Measurements from ENCODE around the gene TRAPPC3. TPM values are rescaled to one million over a fixed set of nuclear protein-coding genes. Genes with fewer than 3 reads are reported as not detected.
"Not testable (repeated sequence)": the region's sequence is repeated elsewhere in the genome, so short reads cannot be mapped to it uniquely, and the experiment has no call there.

TRAPPC3 gene
- total RNA-seq, 1 experiment from 2014 or later: 64.6 TPM

DNA sequence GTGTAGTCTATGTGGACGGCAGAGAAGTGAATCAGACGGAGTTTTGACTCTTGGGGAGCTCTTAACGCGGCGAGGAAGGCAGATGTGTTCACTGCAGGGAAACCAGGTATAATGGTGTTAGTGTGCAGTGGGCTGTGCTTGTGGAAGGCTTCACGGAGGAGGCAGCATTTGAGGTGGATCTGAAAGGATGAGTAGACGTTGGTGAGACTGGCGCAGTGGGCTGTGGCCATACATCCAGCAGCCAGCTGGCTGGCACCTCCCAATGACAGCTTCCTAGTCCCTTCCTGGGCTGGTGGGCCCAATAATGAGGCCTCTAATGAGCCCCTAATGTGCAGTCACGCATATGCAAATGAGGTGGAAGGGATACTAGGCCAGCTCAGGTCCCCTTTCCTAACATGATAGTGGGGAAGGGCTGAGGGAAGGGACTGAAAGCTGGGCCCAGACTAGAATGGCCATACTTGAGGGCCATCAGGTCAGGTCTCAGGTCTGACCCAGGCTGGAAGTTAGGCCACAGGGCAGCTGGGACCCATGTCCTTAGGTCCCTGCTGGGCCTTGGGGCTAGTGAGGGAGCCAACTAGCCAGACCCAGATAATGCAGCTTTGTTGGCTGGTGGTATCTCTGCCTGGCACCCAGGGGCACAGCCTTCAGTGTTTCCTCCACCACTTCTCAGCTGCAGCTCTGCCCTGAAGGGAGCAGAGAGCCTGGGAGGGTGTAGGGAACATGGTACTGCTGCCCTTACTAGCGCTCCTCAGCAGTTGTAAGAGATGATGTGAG is 10.5 kb upstream of the TRAPPC3 start (continued):
- no peak for TF ChIP-seq ZFX (IDR thresholded peaks at IDR 0.05)

- POLR2A ChIA-PET: interaction anchor here (1.4 kb wide), 1 partner anchor 9 kb away, joined by 8 read pairs; the partner anchor contains the start of gene TRAPPC3
- H3K9ac ChIP-seq (ENCODE audit: low read length); H3K36me3 ChIP-seq (ENCODE audit: control insufficient read depth in 1 of 2, insufficient read depth in 2 of 2, low read length in 2 of 2); H3K9me2 ChIP-seq (ENCODE audit: insufficient read depth); H3K27ac ChIP-seq (ENCODE audit: low read depth, low read length); RAD21 ChIA-PET (ENCODE audit: low non-redundant PET in 1 of 2, low total read pairs in 2 of 2, uncharacterized antibody in 2 of 2, unreplicated experiment in 2 of 2); BruUV-seq (replicated peaks); H3K9me3 ChIP-seq (ENCODE audit: control insufficient read depth in 1 of 2, insufficient read depth in 1 of 2, low read depth in 1 of 2, low read length in 2 of 2); H3K4me3 ChIP-seq (replicated peaks in 1 of 2; ENCODE audit: low read depth in 1 of 2, low read length in 2 of 2); ATAC-seq; H3K27me3 ChIP-seq (ENCODE audit: insufficient read depth, low read length); H3K4me2 ChIP-seq (ENCODE audit: low read length); H2AFZ ChIP-seq (ENCODE audit: low read depth, low read length, poor library complexity, severe bottlenecking); H4K20me1 ChIP-seq (ENCODE audit: insufficient read depth); DNase-seq (ENCODE audit: low read depth, low spot score): not testable (repeated sequence)
- CTCF ChIA-PET: interaction anchor here (1.2 to 1.4 kb wide), 2 partner anchors 9 to 127 kb away, joined by 3 read pairs; no protein-coding TSS in a partner anchor
- intact Hi-C loops (cut with micrococcal nuclease): loop anchor here (10.0 kb wide), 1 partner anchor 226 kb away; the partner anchor contains the start of gene STK40
- peaks cover 19 to 56% of the 10 kb centered on the region in 2 experiments for H3K4me1 ChIP-seq (ENCODE audit: control insufficient read depth in 1 of 2, insufficient read depth in 2 of 2, low read length in 2 of 2)
- peaks cover 77% of the 10 kb centered on the region for H3K79me2 ChIP-seq (ENCODE audit: insufficient read depth, low read length)
Measured at GRCh38 chr1:36158827-36159252, 9.6 kb upstream of the TRAPPC3 start.

DNA sequence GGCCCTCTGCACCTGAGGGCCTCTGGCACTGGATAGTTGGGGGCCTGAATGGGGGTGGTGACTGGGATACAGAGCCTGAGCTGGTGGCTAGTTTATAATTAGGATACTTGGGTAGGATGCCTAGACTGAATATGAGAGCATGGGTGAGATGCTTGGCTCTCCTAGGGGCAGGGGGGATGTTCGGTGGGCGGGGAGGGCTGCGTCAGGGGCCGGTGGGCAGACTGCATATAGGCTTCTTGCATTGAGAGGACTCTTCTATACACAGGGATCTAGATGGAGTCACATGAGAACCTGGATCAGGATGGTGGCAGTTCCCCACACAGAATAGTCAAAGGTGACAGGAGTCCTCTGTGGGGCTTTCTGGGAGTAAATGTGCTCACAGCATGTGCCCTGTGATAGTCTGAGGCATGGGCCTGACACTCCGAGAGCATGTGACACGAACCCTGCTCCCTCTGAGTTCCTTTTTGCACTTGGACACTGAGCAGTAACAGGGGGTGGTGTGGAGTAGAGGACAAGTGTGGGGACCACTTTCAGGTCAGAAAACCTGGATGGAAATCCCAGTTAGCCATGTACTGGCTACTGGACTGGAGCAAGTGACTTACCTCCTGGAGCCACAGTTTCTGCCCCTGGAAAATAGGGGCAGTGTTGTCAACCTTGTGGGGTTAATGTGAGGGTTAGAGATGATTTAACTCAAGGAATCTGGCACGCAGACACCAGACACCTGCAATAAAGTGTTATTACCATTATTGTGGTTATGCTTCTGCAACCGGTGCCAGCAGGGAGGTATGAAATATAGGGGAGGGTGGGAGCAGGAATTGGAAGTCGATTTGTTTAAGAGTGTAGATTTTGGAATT is 8.9 kb upstream of the TRAPPC3 start:
- no peak for TF ChIP-seq CEBPB (IDR thresholded peaks at IDR 0.05; ENCODE audit: low read depth)
- intact Hi-C loops (cut with micrococcal nuclease): loop anchor here (10.0 kb wide), 1 partner anchor 227 kb away; the partner anchor contains the start of gene STK40
- BruUV-seq (replicated peaks): TSS peak; percentile 36
- Histone ChIP-seq H3K27me3 (ENCODE audit: insufficient read depth, low read length) (no peaks in the 10 kb centered on the region), H3K36me3 (ENCODE audit: control insufficient read depth in 1 of 2, insufficient read depth in 2 of 2, low read length in 2 of 2) (0 out of 4 replicates have a peak, but pooled peaks cover 0 to 4% of the 10 kb centered on the region in 2 experiments), H3K79me2 (ENCODE audit: insufficient read depth, low read length) (peaks cover 70% of the 10 kb centered on the region), H3K9me3 (ENCODE audit: control insufficient read depth in 1 of 2, insufficient read depth in 1 of 2, low read depth in 1 of 2, low read length in 2 of 2) (no peaks in the 10 kb centered on the region), H3K9me2 (ENCODE audit: insufficient read depth) (no peaks in the 10 kb centered on the region), H4K20me1 (ENCODE audit: insufficient read depth) (no peaks in the 10 kb centered on the region), H3K4me3 (replicated peaks in 1 of 2; ENCODE audit: low read depth in 1 of 2, low read length in 2 of 2) (no peak overlapping the region; a peak in 1 of 4 replicates), H3K9ac (ENCODE audit: low read length) (peak overlapping the region; percentile 97; the same call in 1 of the 2 replicates), H2AFZ (ENCODE audit: low read depth, low read length, poor library complexity, severe bottlenecking) (no peak overlapping the region), H3K27ac (ENCODE audit: low read depth, low read length) (peak overlapping the region; percentile 97), H3K4me1 (ENCODE audit: control insufficient read depth in 1 of 2, insufficient read depth in 2 of 2, low read length in 2 of 2) (peaks cover 19 to 56% of the 10 kb centered on the region in 2 experiments), H3K4me2 (ENCODE audit: low read length) (peak overlapping the region; percentile 94)
- CTCF ChIA-PET: no interaction called here
- RAD21 ChIA-PET (ENCODE audit: low non-redundant PET in 1 of 2, low total read pairs in 2 of 2, uncharacterized antibody in 2 of 2, unreplicated experiment in 2 of 2): no interaction called here
- POLR2A ChIA-PET: no interaction called here
- no peak for DNase-seq (ENCODE audit: low read depth, low spot score)
- no peak for ATAC-seq
